Diencephalon (tissue), 1 donor: ENCODE measurements around the gene MAGED1. TPM values are rescaled to one million over a fixed set of nuclear protein-coding genes. Genes with fewer than 3 reads are reported as not detected.

Source experiments
- small RNA-seq: library from RNA; depleted of rRNA; stranded (forward); fragments of <200 nt; gene quantifications from one replicate; pipeline ENCODE3, GENCODE V24; 2014
- total RNA-seq: library from RNA; depleted of rRNA; stranded (reverse); fragments of >200 nt; gene quantifications from one replicate; pipeline ENCODE4 v1.2.3, GENCODE V29; 2014

MAGED1 gene
- total RNA-seq = 197 TPM

GRCh38 chrX:51892921-51893745 lies at the start of gene MAGED1:
Gene MAGED1 (plus strand): TSS chrX:51893623. CDS start chrX:51894305, 682 bp downstream.

Small RNA genes within 50 kb of the gene (small RNA-seq; reads per million reads assigned to genes)
- gene AL929410.2 (not detected), gene RNU6-504P (not detected)

Other genes with a start within 250 kb of the MAGED1 start
- 6.7 TPM for gene CENPVL2, start 210.8 kb upstream of the MAGED1 start, total RNA-seq
- gene CENPVL1, start 183.1 kb upstream of the MAGED1 start, total RNA-seq = 6.7 TPM
- 27.9 TPM for gene GSPT2, start 150.2 kb upstream of the MAGED1 start, total RNA-seq
- 112 TPM for gene MAGED4B, start 175.6 kb downstream of the MAGED1 start, total RNA-seq